Smooth muscle cell (in vitro differentiated cells): ENCODE measurements around the gene ROBO4. TPM values are rescaled to one million over a fixed set of nuclear protein-coding genes. Genes with fewer than 3 reads are reported as not detected.

ENCODE experiments used
- DNase-seq: peaks from one replicate; lab custom pipeline; 2025; ENCODE audit not compliant: unreplicated experiment; lab: John Stamatoyannopoulos, UW
- H2AFZ ChIP-seq: fragments of 200-600 bp; sonication (generic); 2 replicates; pipeline ENCODE4 v1.6.0; 2016; ENCODE audit warnings: antibody characterized with exemption, low read depth, mild to moderate bottlenecking
- H3F3A ChIP-seq: fragments of 200-600 bp; sonication (generic); 2 replicates; pipeline ENCODE4 v1.6.0; 2017; ENCODE audit warnings: antibody characterized with exemption, low read depth
- H3K27ac ChIP-seq: fragments of 200-600 bp; sonication (generic); 2 replicates; pipeline ENCODE4 v1.5.1; 2016; ENCODE audit warnings: low read depth, mild to moderate bottlenecking
- H3K27me3 ChIP-seq: fragments of 200-600 bp; sonication (generic); 2 replicates; pipeline ENCODE4 v1.6.1; 2016; ENCODE audit warnings: low read depth, mild to moderate bottlenecking
- H3K36me3 ChIP-seq: fragments of 200-600 bp; sonication (generic); 2 replicates; pipeline ENCODE4 v1.5.1; 2016; ENCODE audit warnings: low read depth
- H3K4me1 ChIP-seq: fragments of 200-600 bp; sonication (generic); 2 replicates; pipeline ENCODE4 v1.5.1; 2016; ENCODE audit warnings: low read depth
- H3K4me2 ChIP-seq: fragments of 200-600 bp; sonication (generic); 2 replicates; pipeline ENCODE4 v1.6.0; 2016; ENCODE audit warnings: mild to moderate bottlenecking
- H3K4me3 ChIP-seq: fragments of 200-600 bp; sonication (generic); 2 replicates; pipeline ENCODE4 v1.5.1; 2016; ENCODE audit warnings: mild to moderate bottlenecking
- H3K79me2 ChIP-seq: fragments of 200-600 bp; sonication (generic); 2 replicates; pipeline ENCODE4 v1.6.0; 2016; ENCODE audit warnings: low read depth, mild to moderate bottlenecking
- H3K9ac ChIP-seq: fragments of 200-600 bp; sonication (generic); 2 replicates; pipeline ENCODE4 v1.6.0; 2016; ENCODE audit warnings: low read depth
- H3K9me3 ChIP-seq: fragments of 200-600 bp; sonication (generic); replicated peaks from 2 replicates; pipeline ENCODE4 v1.5.1; 2016; ENCODE audit warnings: low read depth
- H4K20me1 ChIP-seq: fragments of 200-600 bp; sonication (generic); 2 replicates; pipeline ENCODE4 v1.6.0; 2016; ENCODE audit warnings: low read depth
- WGBS: methylation state at CpG from one replicate; pipeline ENCODE4 v1.1.7; 2016; ENCODE audit warnings: low lambda C conversion rate; 5-methylcytosine and 5-hydroxymethylcytosine counted together
- polyA plus RNA-seq: library from polyadenylated mRNA; unstranded; fragments of >200 nt; fragmentation: Nextera tagmentation; extraction: Ambion mirVana; gene quantifications from 2 replicates; pipeline ENCODE4 v1.2.1, GENCODE V29; 2016
- total RNA-seq: library from RNA; depleted of rRNA; stranded (reverse); fragments of >200 nt; gene quantifications from 2 replicates; pipeline ENCODE4 v1.2.3, GENCODE V29; 2014
- TF ChIP-seq, protein P1 (sequence below): fragments of 200-600 bp; sonication (generic); IDR thresholded peaks from 2 replicates; pipeline ENCODE4 v1.5.1; 2017; ENCODE audit warnings: borderline replicate concordance, mild to moderate bottlenecking, antibody characterized with exemption; ENCODE audit not compliant: insufficient read depth, poor library complexity, severe bottlenecking

ROBO4 gene
- total and polyA plus RNA-seq, 2 experiments from 2014 or later = 0.40 TPM; not detected in 1

DNA sequence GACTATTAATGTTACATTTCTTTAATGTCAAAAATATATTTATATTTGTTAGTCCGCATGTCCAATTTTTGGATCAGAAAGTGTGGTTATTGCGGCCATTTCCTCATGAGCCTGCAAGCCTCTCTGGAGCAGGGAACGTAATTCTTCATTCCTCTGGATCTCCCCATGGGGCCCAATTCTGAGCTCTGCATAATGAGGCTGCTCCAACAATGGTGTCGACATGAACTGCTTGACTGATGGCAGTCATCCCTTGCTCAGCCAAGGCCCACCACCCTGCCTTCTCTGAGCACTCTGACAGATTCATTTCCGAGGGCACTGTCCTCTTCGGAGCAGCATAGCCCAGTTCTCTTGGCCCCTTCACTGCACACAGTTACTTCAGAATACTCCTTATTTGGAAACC is 41.3 kb upstream of the ROBO4 start:
- Histone ChIP-seq H3K36me3 (no peaks in the 10 kb centered on the region), H2AFZ (no peak overlapping the region), H3K4me1 (peaks cover 29% of the 10 kb centered on the region), H3K9ac (no peak overlapping the region), H3K9me3 (no peaks in the 10 kb centered on the region), H3K4me2 (no peak overlapping the region), H4K20me1 (no peaks in the 10 kb centered on the region), H3K4me3 (no peak overlapping the region), H3K27me3 (peaks cover 13% of the 10 kb centered on the region), H3K79me2 (no peaks in the 10 kb centered on the region), H3K27ac (no peak overlapping the region), H3F3A (no peaks in the 10 kb centered on the region)
- no peak for DNase-seq
- 83% methylated on average over 6 of the region's 6 CpGs for WGBS
- TF ChIP-seq, protein P1, sequence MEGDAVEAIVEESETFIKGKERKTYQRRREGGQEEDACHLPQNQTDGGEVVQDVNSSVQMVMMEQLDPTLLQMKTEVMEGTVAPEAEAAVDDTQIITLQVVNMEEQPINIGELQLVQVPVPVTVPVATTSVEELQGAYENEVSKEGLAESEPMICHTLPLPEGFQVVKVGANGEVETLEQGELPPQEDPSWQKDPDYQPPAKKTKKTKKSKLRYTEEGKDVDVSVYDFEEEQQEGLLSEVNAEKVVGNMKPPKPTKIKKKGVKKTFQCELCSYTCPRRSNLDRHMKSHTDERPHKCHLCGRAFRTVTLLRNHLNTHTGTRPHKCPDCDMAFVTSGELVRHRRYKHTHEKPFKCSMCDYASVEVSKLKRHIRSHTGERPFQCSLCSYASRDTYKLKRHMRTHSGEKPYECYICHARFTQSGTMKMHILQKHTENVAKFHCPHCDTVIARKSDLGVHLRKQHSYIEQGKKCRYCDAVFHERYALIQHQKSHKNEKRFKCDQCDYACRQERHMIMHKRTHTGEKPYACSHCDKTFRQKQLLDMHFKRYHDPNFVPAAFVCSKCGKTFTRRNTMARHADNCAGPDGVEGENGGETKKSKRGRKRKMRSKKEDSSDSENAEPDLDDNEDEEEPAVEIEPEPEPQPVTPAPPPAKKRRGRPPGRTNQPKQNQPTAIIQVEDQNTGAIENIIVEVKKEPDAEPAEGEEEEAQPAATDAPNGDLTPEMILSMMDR = no peak

DNA sequence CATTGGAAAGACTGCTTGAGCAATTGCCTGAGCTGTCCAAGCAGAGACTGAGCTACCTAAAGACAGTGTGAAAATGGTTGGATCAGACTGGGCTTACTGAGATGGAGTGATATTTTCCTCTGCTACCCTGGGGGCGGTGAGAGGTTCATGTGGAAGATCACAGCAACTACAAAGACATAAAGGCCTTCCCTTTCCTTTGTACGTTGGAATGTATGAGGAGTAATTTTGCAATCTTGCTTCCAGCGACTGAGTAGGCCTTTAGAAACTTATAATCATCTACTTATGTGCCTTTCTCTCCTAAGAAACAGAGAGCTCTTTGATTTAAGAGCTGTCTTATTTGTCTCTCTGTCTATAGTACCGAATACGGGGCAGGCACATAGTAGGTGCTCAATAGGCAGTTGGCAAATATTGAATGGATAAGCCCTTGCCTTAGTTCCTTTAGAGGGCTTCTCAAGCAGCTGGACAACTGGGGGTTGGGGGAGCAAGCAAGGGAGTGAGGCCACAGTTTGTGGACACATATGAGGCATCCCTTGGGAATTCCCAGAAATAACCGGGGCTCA is 40.6 kb upstream of the ROBO4 start:
- H2AFZ ChIP-seq = no peak overlapping the region
- TF ChIP-seq, protein P1 = no peak

DNA sequence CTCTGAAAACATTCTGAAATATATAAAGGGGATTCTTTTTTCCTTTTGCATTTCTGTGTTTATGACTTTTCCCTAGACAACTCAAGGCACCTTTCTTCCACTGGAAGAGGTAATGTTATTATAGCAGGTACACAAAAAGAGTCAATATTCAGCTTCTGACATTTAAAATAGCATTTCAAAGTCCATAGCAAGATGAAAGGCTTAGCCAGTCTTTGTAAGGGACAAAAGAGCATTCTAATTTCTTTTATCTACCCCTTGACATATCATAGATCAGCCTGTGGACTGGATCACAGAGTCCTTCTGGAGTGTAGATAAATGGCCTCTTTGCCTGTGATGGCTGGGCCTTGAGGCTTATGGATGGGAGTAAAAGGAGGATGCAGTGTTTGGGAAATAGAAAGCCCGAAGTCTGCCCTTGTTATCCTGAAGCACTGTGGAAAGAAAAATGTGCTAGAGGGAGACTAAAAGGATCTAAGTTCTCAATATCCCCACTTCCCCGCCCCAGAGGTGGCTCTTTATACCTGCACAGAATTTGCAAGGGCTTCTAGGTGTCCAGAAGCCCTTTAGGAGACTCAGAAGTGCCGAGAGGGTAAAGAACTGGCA is 39.8 kb upstream of the ROBO4 start:
- no peaks in the 10 kb centered on the region for H3K36me3 ChIP-seq
- no peaks in the 10 kb centered on the region for H3K79me2 ChIP-seq
- no peak overlapping the region for H3K27ac ChIP-seq
- 88% methylated on average over 3 of the region's 3 CpGs for WGBS
- H3K9ac ChIP-seq = no peak overlapping the region
- H3K4me1 ChIP-seq = peaks cover 20% of the 10 kb centered on the region
- TF ChIP-seq, protein P1 = no peak
- H3K4me3 ChIP-seq = no peak overlapping the region
- H3K4me2 ChIP-seq = no peak overlapping the region
- DNase-seq = no peak
- H3F3A ChIP-seq = no peaks in the 10 kb centered on the region
- no peak overlapping the region for H2AFZ ChIP-seq
- H3K9me3 ChIP-seq = no peaks in the 10 kb centered on the region
- peaks cover 13% of the 10 kb centered on the region for H3K27me3 ChIP-seq
- H4K20me1 ChIP-seq = no peaks in the 10 kb centered on the region

More for the DNA sequence above, 40.6 kb upstream of the ROBO4 start:
- DNase-seq = no peak
- WGBS = 80% methylated on average over 6 of the region's 6 CpGs
- H3K27me3 ChIP-seq = peaks cover 13% of the 10 kb centered on the region
- no peak overlapping the region for H3K9ac ChIP-seq
- H3K4me3 ChIP-seq = no peak overlapping the region
- no peaks in the 10 kb centered on the region for H3K36me3 ChIP-seq
- H3K9me3 ChIP-seq = no peaks in the 10 kb centered on the region
- no peaks in the 10 kb centered on the region for H3F3A ChIP-seq
- H3K79me2 ChIP-seq = no peaks in the 10 kb centered on the region
- no peak overlapping the region for H3K27ac ChIP-seq
- peaks cover 29% of the 10 kb centered on the region for H3K4me1 ChIP-seq
- no peaks in the 10 kb centered on the region for H4K20me1 ChIP-seq
- H3K4me2 ChIP-seq = no peak overlapping the region
